ENCODE results near the gene FMO1.

- no peak for TF ChIP-seq CTCF (IDR thresholded peaks at IDR 0.05)
- no peak for TF ChIP-seq POLR2A (IDR thresholded peaks at IDR 0.05)
Measured at GRCh38 chr1:171210355-171210754, 37.9 kb upstream of the FMO1 start.

Measured in uterus (tissue), 2 donors.